ENCODE results near the gene DSCAM. TPM values are rescaled to one million over a fixed set of nuclear protein-coding genes. Genes with fewer than 3 reads are reported as not detected.

The DSCAM gene
- total RNA-seq, 2 donors from 2014 or later: not detected

DNA sequence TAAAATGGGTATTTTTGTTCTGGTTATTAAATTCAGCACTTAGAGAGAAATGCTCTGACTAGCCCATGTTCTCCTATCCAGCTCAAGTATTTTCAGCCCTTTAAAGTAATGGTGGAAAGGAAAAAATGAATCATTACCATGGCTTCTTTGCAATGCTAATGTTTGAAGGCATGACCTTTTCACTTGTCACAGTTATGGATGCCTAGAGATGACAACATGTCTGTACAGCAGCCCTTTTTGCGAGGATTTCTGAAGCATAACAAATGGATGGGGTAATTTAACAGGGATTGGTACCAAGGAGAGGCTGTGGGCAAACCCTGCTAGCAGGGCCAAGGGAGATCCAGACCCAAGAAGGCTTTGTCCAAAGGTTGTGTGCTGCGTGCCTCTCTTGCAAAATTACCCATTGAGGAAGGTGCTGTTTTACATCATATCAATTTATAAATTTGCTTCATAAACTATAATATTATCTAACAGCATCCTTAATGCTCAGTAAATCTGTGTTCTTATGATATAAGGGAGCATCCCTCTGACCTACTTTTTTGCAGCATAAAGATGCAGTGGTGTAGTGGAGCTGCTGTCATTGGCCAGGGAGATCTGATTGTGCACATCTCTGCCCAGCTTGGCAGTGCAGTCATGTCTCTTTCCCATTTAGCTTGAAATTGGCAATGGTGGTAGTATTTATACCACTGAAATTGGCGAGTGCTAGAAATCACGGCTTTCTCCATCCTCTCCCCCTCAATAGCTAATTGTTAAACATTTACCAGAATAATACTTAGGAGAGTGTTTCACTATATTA is 652.6 kb downstream of the DSCAM start:
- Histone ChIP-seq H3K27me3 (no peaks in the 10 kb centered on the region), H3K36me3 (no peaks in the 10 kb centered on the region), H3K27ac (no peak overlapping the region), H3K9me3 (no peaks in the 10 kb centered on the region), H3K4me1 (no peaks in the 10 kb centered on the region), H3K4me3 (no peak overlapping the region)
- no peak for DNase-seq (ENCODE audit: low spot score)
- TF ChIP-seq, protein P1, sequence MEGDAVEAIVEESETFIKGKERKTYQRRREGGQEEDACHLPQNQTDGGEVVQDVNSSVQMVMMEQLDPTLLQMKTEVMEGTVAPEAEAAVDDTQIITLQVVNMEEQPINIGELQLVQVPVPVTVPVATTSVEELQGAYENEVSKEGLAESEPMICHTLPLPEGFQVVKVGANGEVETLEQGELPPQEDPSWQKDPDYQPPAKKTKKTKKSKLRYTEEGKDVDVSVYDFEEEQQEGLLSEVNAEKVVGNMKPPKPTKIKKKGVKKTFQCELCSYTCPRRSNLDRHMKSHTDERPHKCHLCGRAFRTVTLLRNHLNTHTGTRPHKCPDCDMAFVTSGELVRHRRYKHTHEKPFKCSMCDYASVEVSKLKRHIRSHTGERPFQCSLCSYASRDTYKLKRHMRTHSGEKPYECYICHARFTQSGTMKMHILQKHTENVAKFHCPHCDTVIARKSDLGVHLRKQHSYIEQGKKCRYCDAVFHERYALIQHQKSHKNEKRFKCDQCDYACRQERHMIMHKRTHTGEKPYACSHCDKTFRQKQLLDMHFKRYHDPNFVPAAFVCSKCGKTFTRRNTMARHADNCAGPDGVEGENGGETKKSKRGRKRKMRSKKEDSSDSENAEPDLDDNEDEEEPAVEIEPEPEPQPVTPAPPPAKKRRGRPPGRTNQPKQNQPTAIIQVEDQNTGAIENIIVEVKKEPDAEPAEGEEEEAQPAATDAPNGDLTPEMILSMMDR (IDR thresholded peaks at IDR 0.05): no peak

DNA sequence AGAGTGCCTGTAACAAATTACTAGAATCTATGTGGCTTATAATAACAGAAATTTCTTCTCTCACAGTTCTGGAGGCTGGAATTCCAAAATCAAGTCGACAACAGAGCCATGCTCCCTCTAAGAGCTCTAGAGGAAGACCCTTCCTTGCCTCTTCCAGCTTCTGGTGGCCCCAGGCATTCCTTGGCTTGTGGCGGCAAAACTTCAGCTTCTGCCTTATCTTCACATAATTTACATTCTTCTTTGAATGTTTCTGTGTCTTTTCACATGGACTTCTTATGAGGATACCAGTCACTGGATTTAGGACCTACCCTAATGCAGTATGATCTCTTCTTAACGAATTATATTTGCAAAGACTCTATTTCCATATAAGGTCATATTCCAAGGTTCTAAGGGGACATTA is 655.3 kb downstream of the DSCAM start:
- Histone ChIP-seq H3K27me3 (no peaks in the 10 kb centered on the region), H3K27ac (no peak overlapping the region), H3K4me3 (no peak overlapping the region), H3K4me1 (no peaks in the 10 kb centered on the region), H3K36me3 (no peaks in the 10 kb centered on the region), H3K9me3 (no peaks in the 10 kb centered on the region)
- TF ChIP-seq, protein P1 (IDR thresholded peaks at IDR 0.05): no peak
- no peak for DNase-seq (ENCODE audit: low spot score)

DNA sequence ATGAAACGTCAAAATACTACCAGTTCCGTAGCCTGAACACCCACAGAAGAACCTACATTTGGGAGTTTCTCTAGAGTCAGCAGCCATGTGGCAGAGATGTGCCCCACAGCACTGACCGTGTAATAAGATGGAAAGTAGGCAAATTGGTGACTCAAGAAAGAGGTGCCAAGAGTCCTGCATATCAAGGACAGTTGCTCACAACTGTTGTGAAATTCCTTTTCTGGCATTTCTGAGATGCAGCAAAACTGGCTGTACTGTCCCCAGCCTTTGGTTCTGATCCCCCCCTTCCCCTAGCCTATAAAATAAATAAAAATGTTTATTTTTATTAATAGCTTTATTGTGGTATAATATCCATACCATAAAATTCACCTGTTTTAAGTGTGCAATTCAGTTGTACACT is 655.8 kb downstream of the DSCAM start:
- Histone ChIP-seq H3K9me3 (no peaks in the 10 kb centered on the region), H3K27ac (no peak overlapping the region), H3K4me1 (no peaks in the 10 kb centered on the region), H3K4me3 (no peak overlapping the region), H3K27me3 (no peaks in the 10 kb centered on the region), H3K36me3 (no peaks in the 10 kb centered on the region)
- TF ChIP-seq, protein P1 (IDR thresholded peaks at IDR 0.05): no peak
- no peak for DNase-seq (ENCODE audit: low spot score)

DNA sequence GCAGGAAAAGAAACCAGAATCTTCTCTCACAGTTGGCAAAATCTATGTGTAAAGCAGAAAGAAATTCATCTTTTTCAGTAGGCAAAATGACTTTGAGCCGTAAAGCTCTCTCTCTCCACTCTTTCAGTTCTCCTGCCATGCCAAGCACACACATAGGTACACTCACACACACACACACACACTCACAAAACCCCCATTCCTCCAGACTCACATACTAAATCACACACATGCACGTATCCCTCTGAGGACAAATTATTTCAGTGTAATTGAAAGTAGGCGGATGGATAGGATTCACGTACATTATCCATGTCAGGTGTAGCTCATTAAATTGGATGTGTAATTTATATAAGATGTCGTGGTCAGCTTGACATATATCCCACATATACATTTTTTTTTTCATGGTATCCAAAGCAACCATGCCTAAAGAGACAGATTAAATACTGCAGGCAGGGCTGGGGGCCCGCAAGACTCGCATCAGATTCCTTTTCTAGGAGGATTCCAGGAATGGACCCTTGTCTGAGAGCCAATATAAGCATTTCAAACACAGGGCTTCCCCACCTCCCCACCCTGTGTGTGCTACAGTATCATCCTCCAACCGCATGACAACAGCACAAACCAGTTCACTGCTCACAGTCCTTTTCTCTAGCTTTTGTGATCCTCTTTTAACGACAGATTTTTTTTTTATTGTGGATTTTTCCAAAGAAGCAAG is 658.9 kb downstream of the DSCAM start:
- DNase-seq (ENCODE audit: low spot score): no peak
- no peaks in the 10 kb centered on the region for H3K36me3 ChIP-seq
- TF ChIP-seq, protein P1 (IDR thresholded peaks at IDR 0.05): no peak
- H3K4me1 ChIP-seq: no peaks in the 10 kb centered on the region
- no peaks in the 10 kb centered on the region for H3K9me3 ChIP-seq
- H3K4me3 ChIP-seq: no peak overlapping the region
- no peaks in the 10 kb centered on the region for H3K27me3 ChIP-seq
- no peak overlapping the region for H3K27ac ChIP-seq

DNA sequence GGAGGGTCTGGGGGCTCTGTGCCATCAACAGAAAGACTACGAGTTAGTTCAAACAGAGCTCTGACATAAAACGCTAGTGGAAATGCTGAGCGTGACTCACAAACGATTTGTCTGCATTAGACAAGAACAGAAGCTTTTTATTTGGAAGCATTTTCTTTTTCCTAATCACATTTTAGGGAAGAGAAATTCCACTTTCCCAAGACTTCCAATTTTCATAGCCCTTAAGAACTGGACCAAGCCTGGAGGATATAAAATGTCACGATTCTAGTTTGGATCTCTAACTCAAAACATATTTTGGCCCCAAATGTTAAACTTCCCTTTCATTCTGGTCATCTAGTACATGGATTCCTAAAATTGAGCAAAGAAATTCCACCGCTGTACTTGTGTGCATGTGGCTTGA is 659.7 kb downstream of the DSCAM start:
- Histone ChIP-seq H3K36me3 (no peaks in the 10 kb centered on the region), H3K4me3 (no peak overlapping the region), H3K9me3 (no peaks in the 10 kb centered on the region), H3K27ac (no peak overlapping the region), H3K27me3 (no peaks in the 10 kb centered on the region), H3K4me1 (no peaks in the 10 kb centered on the region)
- TF ChIP-seq, protein P1 (IDR thresholded peaks at IDR 0.05): no peak
- DNase-seq (ENCODE audit: low spot score): no peak

Data from right atrium auricular region (tissue), 2 donors.